K562 (cell line): ENCODE measurements around the gene RGS14. TPM values are rescaled to one million over a fixed set of nuclear protein-coding genes. Genes with fewer than 3 reads are reported as not detected.

Experiments used
- DNMT1 ChIP-seq: fragments of 450-650 bp; IDR thresholded peaks from 2 replicates; pipeline ENCODE4 v1.6.1; 2016; ENCODE audit warnings: antibody characterized with exemption, mild to moderate bottlenecking
- HNRNPK ChIP-seq: fragments of 200-400 bp; formaldehyde crosslinking; IDR thresholded peaks from one replicate; pipeline ENCODE4 v1.6.1; 2018; ENCODE audit warnings: mild to moderate bottlenecking, low read depth, low read length; ENCODE audit not compliant: poor library complexity, severe bottlenecking
- MTA3 ChIP-seq: fragments of 450-650 bp; formaldehyde crosslinking; IDR thresholded peaks from 2 replicates; pipeline ENCODE4 v1.6.1; 2017; ENCODE audit warnings: mild to moderate bottlenecking, borderline replicate concordance
- NBN ChIP-seq: fragments of 450-650 bp; IDR thresholded peaks from 2 replicates; pipeline ENCODE4 v1.6.1; 2016; ENCODE audit warnings: low read depth, mild to moderate bottlenecking
- NFYB ChIP-seq: IDR thresholded peaks from 2 replicates; pipeline ENCODE4 v1.6.1; 2011; ENCODE audit warnings: mild to moderate bottlenecking, moderate library complexity; ENCODE audit not compliant: insufficient read length; ENCODE audit errors: extremely low read depth
- PHF20 ChIP-seq: fragments of 450-650 bp; IDR thresholded peaks from 2 replicates; pipeline ENCODE4 v1.6.1; 2018; ENCODE audit not compliant: partially characterized antibody
- PHF8 ChIP-seq: fragments of 200-600 bp; sonication (generic); IDR thresholded peaks from 2 replicates; pipeline ENCODE4 v1.6.1; 2012; ENCODE audit warnings: mixed run types, mild to moderate bottlenecking, inconsistent platforms, low read length, moderate library complexity, borderline replicate concordance
- RBFOX2 ChIP-seq: fragments of 200-400 bp; formaldehyde crosslinking; IDR thresholded peaks from 2 replicates; pipeline ENCODE4 v1.6.1; 2017; ENCODE audit warnings: low read depth, mild to moderate bottlenecking, low read length, moderate library complexity
- RBM17 ChIP-seq: fragments of 200-400 bp; formaldehyde crosslinking; IDR thresholded peaks from 2 replicates; pipeline ENCODE4 v1.6.1; 2017; ENCODE audit warnings: low read depth, mild to moderate bottlenecking, low read length, borderline replicate concordance
- SOX6 ChIP-seq: fragments of 450-650 bp; IDR thresholded peaks from 2 replicates; pipeline ENCODE4 v1.6.1; 2014; ENCODE audit warnings: mild to moderate bottlenecking
- ZNF3 ChIP-seq: fragments of 250-450 bp; sonication (Bioruptor Pico); IDR thresholded peaks from 2 replicates; pipeline ENCODE4 v1.5.0; 2021; ENCODE audit warnings: mild to moderate bottlenecking, moderate library complexity
- ZNF324 ChIP-seq: fragments of 250-450 bp; sonication (Bioruptor Pico); IDR thresholded peaks from 2 replicates; pipeline ENCODE4 v1.4.0; 2020; ENCODE audit warnings: mild to moderate bottlenecking
- ZNF347 ChIP-seq: fragments of 450-650 bp; formaldehyde crosslinking; IDR thresholded peaks from 2 replicates; pipeline ENCODE4 v1.4.0; 2020; ENCODE audit warnings: low read depth, mild to moderate bottlenecking, moderate library complexity
- polyA plus RNA-seq, 8 experiments: library from polyadenylated mRNA; depleted of rRNA in 4 of 8; stranded (reverse) in 5 of 8; unstranded in 3 of 8; fragments of >200 nt; fragmentation: Nextera tagmentation in 2 of 8; fragmentation: Illumina TruSeq in 1 of 8; extraction: Ambion mirVana in 2 of 8; extraction: Trizol in 1 of 8; gene quantifications; 2 replicates each; pipeline versions ENCODE4 v1.2.1 to v1.2.3, GENCODE V29; 2011 to 2014; ENCODE audit warnings: inconsistent platforms in 1 of 8, missing spikeins in 1 of 8
- total RNA-seq, 7 experiments: library from RNA; depleted of rRNA in 6 of 7; stranded (reverse); fragments of >200 nt in 6 of 7; fragmentation: Illumina TruSeq in 2 of 7; extraction: Trizol in 2 of 7; gene quantifications; 2 replicates each; pipeline versions ENCODE4 v1.2.1 to v1.2.3, GENCODE V29; 2011 to 2021; ENCODE audit warnings: low replicate concordance in 1 of 7
- TF ChIP-seq, protein P1 (sequence below), 2 experiments: IDR thresholded peaks; 2 replicates each; pipeline ENCODE4 v1.6.1; 2012; ENCODE audit warnings: improper control_type of control experiment in 2 of 2, low read depth in 2 of 2, low read length in 2 of 2, borderline replicate concordance in 1 of 2
- TF ChIP-seq, protein P2 (sequence below): fragments of 450-650 bp; formaldehyde crosslinking; IDR thresholded peaks from 2 replicates; pipeline ENCODE4 v1.4.0; 2020; ENCODE audit warnings: mild to moderate bottlenecking, mixed read lengths
- TF ChIP-seq, protein P3 (sequence below), 2 experiments: fragments of 450-650 bp in 1 of 2; sonication (generic) in 1 of 2; formaldehyde crosslinking; conservative IDR thresholded peaks; 2 replicates each; pipeline versions ENCODE4 v1.4.0 to v1.8.1; 2020 to 2022; ENCODE audit warnings: mild to moderate bottlenecking in 1 of 2, missing genetic modification reagents in 1 of 2
- TF ChIP-seq, protein P4 (sequence below): fragments of 150-350 bp; IDR thresholded peaks from 2 replicates; pipeline ENCODE4 v1.6.1; 2014; ENCODE audit warnings: low read depth, mild to moderate bottlenecking, low read length, borderline replicate concordance

Gene RGS14
- total and polyA plus RNA-seq, 9 of the 15 experiments (the other 6 are each of a cell fraction or from before 2014, with no cell fraction given) = 0.28 to 75.9 (median 34.5) TPM

DNA sequence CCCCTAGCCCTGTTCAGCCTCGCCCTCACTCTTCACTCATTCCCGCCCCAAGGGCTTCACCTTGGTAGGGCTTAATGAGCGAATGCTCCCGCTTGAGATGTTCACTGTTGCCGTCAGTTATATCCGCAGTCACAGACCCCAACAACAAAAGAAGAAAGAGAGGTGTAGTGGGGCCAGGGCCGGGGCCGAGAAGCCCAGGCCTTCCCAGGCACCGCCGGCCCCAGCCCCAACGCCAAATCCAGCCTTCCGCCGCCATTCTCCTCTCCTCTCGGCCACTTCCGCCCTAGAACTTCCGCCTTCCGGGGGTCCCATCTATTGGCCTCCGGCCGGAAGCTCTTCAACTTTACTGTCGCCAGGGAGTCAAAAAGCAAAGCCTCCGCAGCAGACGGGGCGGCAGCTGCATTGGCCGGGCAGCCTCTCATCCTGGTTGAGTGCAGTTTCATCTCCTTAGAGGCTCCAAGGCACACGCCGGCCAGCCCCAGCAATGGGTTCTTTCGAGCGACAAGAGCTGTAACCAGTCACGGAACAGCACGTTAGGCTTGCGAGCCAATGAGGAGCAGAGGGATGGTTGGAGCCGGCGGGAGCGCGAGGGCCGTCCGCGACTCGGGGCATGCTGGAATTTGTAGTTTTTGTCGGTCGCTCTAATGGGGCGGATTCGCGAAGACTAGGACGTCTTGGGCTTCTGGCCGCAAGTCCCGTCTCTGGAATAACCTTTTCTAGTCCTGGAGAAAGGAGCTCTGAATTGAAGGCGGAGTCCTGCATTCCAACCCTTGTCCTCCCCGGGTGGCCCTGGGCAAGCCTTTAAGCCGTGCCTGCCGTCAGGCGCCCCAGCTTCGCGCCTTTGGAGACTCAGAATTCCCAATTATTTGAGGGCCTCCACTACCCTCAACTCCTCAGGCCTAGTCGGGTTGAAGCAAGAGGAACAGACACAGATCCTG is 6.1 kb upstream of the RGS14 start, which contains the start of gene LMAN2 (continued):
- TF ChIP-seq, protein P1, sequence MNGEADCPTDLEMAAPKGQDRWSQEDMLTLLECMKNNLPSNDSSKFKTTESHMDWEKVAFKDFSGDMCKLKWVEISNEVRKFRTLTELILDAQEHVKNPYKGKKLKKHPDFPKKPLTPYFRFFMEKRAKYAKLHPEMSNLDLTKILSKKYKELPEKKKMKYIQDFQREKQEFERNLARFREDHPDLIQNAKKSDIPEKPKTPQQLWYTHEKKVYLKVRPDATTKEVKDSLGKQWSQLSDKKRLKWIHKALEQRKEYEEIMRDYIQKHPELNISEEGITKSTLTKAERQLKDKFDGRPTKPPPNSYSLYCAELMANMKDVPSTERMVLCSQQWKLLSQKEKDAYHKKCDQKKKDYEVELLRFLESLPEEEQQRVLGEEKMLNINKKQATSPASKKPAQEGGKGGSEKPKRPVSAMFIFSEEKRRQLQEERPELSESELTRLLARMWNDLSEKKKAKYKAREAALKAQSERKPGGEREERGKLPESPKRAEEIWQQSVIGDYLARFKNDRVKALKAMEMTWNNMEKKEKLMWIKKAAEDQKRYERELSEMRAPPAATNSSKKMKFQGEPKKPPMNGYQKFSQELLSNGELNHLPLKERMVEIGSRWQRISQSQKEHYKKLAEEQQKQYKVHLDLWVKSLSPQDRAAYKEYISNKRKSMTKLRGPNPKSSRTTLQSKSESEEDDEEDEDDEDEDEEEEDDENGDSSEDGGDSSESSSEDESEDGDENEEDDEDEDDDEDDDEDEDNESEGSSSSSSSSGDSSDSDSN (IDR thresholded peaks at IDR 0.05; ENCODE audit: borderline replicate concordance in 1 of 2, low read depth in 2 of 2, low read length in 2 of 2) = peak; percentile 45 to 68; a peak in 2 of 4 replicates
- TF ChIP-seq NBN (peak; percentile 88), NFYB (peak; percentile 99), ZNF324 (CRISPR knock-in tag) (no peak), PHF8 (peak; percentile 92), ZNF347 (CRISPR knock-in tag) (no peak), RBFOX2 (peak; percentile 94), MTA3 (peak; percentile 81; the same call in 1 of the 2 replicates), HNRNPK (no peak), SOX6 (peak; percentile 48; the same call in 1 of the 2 replicates), RBM17 (no peak), DNMT1 (0 out of 2 replicates have a peak, but pooled peaks have one; percentile 86), PHF20 (peak; percentile 99), ZNF3 (CRISPR knock-in tag) (no peak)
- TF ChIP-seq, protein P2, sequence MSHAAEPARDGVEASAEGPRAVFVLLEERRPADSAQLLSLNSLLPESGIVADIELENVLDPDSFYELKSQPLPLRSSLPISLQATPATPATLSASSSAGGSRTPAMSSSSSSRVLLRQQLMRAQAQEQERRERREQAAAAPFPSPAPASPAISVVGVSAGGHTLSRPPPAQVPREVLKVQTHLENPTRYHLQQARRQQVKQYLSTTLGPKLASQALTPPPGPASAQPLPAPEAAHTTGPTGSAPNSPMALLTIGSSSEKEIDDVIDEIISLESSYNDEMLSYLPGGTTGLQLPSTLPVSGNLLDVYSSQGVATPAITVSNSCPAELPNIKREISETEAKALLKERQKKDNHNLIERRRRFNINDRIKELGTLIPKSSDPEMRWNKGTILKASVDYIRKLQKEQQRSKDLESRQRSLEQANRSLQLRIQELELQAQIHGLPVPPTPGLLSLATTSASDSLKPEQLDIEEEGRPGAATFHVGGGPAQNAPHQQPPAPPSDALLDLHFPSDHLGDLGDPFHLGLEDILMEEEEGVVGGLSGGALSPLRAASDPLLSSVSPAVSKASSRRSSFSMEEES = no peak
- TF ChIP-seq, protein P3, sequence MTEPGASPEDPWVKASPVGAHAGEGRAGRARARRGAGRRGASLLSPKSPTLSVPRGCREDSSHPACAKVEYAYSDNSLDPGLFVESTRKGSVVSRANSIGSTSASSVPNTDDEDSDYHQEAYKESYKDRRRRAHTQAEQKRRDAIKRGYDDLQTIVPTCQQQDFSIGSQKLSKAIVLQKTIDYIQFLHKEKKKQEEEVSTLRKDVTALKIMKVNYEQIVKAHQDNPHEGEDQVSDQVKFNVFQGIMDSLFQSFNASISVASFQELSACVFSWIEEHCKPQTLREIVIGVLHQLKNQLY (CRISPR knock-in tag; conservative IDR thresholded peaks at IDR 0.05) = no peak
- TF ChIP-seq, protein P4, sequence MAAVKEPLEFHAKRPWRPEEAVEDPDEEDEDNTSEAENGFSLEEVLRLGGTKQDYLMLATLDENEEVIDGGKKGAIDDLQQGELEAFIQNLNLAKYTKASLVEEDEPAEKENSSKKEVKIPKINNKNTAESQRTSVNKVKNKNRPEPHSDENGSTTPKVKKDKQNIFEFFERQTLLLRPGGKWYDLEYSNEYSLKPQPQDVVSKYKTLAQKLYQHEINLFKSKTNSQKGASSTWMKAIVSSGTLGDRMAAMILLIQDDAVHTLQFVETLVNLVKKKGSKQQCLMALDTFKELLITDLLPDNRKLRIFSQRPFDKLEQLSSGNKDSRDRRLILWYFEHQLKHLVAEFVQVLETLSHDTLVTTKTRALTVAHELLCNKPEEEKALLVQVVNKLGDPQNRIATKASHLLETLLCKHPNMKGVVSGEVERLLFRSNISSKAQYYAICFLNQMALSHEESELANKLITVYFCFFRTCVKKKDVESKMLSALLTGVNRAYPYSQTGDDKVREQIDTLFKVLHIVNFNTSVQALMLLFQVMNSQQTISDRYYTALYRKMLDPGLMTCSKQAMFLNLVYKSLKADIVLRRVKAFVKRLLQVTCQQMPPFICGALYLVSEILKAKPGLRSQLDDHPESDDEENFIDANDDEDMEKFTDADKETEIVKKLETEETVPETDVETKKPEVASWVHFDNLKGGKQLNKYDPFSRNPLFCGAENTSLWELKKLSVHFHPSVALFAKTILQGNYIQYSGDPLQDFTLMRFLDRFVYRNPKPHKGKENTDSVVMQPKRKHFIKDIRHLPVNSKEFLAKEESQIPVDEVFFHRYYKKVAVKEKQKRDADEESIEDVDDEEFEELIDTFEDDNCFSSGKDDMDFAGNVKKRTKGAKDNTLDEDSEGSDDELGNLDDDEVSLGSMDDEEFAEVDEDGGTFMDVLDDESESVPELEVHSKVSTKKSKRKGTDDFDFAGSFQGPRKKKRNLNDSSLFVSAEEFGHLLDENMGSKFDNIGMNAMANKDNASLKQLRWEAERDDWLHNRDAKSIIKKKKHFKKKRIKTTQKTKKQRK = no peak
